ENCODE data around the gene TACC3.
"Not testable (repeated sequence)": the region's sequence is repeated elsewhere in the genome, so short reads cannot be mapped to it uniquely, and the experiment has no call there.

The TACC3 gene

GRCh38 chr4:1721003-1721665 is at the start of gene TACC3, which contains the start of gene TMEM129:
TACC3 (plus strand) TSS chr4:1721521; CDS start chr4:1723422, 1,901 bp downstream.
TMEM129 (minus strand) TSS chr4:1721323; CDS start chr4:1720837, 486 bp downstream.
- DNase-seq (ENCODE audit: low spot score), result peak; percentile 90

DNA sequence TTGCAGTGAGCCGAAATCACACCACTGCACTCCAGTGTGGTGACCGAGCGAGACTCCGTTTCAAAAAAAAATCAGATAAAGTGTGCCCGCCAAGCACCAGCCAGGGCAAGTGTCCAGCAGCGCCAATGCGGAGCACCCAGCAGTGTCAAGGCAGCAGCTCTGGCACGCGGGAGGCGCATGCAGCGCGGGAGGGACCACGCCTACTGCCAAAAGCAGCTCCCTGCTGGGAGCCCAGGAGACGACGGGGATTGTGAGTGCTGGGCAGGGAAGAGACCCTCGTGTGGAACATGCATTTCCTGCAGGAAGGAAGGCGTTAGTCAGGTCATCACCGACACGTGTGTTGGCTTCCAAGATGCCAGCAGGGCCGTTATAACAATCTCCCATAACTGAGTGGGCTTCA is 47.6 kb upstream of the TACC3 start:
- DNase-seq (ENCODE audit: low spot score), result no peak

DNA sequence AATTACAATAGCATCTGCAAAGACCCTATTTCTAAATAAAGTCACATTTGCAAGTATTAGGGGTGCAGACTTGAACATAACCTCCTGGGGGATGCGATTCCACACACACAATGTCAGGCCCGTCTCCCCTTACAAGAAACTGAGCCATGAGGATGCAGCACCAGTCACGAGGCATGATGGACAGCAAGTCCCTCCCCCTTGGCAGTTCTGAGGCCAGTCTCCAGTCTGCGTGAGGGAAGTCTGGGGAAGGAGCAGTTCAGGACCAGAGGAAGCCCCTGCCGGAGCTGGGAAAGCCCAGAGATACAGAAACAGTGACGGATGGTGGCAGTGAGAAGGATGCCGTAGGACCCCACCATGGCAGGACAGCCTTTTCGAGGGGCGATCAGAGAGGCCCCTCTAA is 46.6 kb upstream of the TACC3 start:
- DNase-seq (ENCODE audit: low spot score), result no peak

DNA sequence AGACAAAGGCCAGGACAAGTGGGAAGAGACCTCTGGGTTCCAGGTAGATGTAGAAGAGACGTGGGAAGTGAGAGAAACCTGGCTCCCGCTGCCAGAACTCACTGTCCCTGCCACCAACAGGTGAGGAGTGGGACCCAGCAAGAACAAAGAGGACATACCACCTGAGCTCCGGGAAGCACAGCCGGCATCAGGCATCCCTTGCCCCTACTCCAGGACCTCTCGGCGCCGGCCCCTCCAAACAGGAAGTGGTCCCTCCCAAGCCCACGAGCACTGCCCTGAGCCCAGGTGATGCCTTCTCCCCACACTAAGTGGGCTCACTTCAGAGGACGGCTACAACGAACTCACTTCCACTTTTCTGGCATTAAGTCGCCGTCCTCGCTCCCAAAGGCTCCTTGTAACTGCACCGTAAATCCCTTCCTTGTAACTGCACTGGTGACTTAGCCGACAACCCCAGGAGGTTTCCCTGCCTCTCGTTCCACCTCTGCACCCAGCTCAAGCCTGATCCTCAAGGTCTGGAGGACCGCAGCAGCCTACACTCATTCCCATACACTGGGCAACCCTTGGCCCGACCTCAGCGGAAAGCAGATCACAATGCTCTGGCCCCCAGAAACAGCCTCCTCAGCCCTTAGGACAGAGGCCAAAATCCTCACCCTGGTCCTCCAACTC is 46.1 kb upstream of the TACC3 start:
- DNase-seq (ENCODE audit: low spot score), result no peak

GRCh38 chr4:1675802-1676137 is 45.6 kb upstream of the TACC3 start:
- no peak for DNase-seq (ENCODE audit: low spot score)

DNA sequence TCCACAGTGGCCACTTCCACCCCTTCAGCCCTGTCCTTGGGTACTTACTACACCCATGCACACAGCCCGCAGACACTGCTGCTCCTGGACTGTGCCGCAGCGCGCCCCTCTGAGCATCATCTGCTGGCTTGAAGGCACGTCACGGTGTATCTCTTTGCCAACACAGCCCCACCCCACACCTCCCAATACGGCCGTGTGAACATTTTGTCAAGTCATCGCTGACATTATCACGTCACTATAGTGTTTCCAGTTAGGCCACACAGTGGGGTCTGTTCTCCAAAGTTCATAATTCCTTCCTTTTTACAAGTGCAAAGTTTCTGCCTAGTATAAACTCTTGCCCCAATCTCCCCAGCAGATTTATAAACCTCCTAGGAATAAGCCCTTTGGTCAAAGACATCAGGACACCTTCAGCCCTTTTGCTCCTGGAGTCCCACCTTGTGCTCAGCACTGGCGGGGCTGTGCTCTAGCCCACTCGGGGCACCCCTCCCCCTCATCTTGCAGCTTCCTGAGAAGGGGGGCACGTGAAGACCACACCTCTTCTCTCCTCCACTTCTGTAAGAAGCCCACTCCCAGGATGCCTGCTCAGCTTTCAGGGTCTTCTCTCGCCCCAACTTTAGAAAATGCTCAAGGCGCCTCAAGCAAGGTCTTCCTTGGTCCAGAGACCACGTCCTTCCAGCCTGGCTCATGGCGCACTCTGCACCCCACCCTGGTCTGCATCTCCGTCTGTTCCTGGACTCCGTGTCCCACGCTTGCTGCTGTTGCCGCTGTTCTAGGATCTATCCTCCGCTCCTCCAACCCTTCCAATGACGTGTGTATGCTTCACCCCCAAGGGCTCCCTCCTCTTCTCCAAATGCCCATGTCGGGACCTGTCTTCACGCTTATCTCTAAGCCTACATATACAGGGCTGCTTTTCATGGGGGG is 44.5 kb upstream of the TACC3 start:
- DNase-seq (ENCODE audit: low spot score), result peak; percentile 71

DNA sequence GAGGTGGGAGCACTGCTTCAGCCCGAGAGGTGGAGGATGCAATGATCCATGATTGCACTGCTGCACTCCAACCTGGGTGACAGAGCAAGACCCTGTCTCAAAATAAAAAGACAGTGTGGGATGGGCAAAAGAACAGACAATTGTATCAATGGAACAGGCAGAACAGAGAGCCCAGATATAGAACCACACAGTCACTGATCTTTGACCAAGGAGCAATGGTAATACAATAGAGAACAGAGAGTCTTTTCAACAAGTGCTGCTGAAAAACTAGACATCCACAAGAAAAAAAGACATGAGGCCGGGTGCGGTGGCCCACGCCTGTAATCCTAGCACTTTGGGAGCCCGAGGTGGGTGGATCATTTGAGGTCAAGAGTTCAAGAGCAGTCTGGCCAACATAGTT is 43.1 kb upstream of the TACC3 start:
- DNase-seq (ENCODE audit: low spot score), result no peak

DNA sequence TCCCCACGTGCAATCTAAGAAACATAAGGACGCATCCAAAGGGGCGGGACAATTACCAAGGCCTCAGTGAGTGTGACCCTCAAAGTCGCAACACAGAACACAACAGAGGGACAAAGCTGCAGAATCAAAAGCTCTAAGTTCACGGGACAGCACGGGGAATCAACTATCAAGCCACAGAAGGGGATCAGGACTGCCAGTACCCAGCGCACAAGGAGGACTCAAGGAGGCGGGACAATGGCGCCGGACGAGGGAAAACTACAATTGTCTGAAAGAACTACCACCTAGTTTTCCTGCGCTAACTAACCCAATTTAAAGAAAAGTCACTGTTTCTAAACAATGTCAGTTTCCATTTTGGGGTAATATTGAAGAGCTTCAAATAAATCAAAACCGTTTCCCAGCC is 38.5 kb upstream of the TACC3 start:
- DNase-seq (ENCODE audit: low spot score), result no peak

DNA sequence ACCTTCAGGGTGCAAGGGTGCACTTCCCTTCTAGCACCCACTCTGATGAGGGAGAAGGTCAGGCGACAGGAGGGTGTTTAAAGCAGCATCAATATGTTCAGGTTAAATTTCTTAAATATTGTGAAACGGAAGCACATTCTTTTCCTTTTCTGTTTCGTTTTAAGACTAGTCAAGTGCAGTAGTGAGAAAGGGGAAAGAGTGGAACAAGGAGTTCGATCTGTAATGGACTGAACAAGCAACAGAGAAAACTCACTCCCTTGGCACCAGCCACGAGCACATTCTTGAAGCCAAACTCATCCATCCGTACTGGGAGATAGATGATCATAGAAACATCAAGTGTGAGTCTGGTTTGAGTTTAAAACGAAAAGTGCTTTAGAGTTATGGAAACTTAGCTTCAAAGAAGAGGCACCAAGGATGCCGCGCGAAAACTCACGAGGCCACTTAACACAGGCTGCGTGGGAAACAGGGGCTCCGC is 38.0 kb upstream of the TACC3 start:
- no peak for DNase-seq (ENCODE audit: low spot score)

DNA sequence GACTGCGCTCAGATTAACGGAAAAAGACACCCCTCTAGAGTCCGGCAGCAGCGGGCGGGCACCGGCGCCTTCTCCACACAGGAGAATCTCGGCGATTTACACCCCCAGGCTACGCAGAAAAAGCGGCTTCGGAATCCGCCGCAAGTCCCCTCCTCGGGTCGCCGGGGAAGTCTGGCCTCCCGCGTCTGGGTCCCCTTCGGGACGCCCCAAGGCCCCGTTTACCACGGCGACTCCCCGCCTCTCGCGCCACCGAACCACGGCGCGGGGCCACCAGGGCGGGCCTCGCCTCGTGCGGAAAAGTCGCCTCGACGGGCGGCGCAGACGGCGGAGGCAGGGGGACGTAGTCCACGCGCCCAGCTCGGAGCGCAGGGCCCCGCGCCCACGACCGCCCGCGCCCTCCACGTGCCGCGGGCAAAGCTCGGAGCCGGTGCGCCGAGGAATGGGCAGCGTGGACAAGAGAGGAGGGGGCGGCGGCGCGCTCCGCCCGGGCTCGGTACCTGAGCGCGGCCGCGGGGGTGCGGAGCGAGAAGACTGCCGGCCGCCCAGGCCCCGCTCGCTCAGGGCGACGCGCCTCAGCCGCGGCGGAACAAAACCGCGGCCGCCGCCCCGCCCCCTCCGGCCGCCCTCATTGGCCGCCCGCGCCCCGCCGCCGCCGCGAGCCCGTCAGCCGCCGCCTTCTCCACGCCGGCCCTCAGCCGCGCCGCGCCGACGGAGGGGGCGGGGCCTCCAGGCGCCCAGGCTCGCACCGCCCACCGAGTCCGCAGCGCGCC is 37.4 kb upstream of the TACC3 start, which contains the start of gene FAM53A:
Gene FAM53A, minus strand, starts transcription at position 578 of the 770 bp plus-strand sequence. CDS start 15,572 bp downstream, outside the sequence.
- peak; percentile 90 for DNase-seq (ENCODE audit: low spot score)

DNA sequence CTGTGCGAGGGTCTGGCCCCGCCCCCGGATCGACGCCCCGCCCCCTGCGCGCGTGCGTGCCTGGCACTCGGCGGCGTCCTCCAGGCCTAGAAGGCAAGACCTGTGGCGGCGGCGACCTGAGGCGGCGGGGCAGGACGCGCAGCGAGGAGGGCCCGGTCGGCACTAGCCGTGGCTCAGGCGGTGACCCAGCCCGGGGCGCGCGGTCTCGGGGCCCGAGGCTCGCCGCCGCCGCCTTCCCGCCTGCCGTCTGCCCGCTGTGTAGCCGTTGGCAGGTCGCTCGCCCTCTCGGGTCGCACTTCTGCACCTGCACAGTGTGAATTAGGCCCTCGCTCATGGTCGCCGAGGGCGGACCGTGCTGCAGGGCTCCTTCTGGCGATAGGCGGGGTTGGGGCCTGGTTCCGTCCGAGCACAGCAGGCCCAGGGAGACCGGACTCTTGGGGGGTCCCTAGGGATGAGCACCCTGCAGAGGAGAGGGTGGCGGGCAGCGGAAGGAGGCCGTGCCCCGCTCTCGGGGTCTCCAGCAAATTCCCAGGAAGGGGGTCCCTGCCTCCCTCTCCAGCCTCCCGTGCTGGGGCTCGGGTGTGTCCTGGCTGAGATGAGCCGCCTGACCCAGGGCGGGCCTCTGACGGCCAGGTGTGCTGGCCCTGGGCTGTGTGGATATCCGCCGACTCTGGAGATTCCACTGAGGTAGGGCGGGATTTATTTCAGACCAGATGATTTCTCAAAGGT is 36.7 kb upstream of the TACC3 start:
- no peak for DNase-seq (ENCODE audit: low spot score)

DNA sequence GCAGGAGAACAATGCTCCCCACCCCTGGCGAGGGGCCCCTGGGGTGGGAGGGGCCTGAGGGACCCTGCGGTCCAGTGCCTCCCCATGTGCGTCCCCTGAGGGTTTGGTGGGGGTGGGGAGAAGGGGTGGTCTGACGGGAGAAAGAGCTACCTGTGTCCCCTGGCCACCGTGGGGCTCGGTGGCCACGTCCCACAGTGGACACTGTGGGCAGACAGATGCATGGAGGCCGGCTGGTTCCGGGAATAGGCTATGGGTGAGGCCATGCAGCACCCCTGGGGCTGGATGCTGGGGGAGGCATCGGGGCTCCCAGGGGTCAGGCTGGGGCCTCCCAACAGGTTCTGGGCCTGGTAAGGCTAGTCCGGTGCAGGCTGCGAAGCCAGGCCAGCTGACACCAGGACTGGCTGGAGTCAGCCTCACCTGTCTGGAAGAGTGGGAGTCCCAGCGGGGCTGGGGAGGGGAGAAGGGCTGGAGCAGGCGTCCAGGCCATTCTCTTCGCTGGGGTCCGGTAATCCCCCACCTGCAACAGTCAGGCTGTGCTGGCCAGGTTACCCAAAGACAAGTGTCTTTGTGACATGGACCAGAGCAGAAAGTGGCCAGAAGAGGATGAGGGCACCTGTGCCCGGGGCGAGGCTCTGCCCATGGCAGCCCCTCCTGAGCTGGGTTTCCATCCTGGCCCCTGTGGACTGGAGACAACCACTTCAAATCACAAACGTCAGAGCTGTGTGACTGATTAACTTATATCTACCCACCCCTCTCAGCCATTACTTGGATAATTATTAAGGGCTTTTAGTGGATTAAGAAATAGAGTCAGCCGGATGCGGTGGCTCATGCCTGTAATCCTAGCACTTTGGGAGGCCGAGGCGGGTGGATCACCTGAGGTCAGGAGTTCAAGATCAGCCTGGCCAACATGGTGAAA is 35.8 kb upstream of the TACC3 start:
- no peak for DNase-seq (ENCODE audit: low spot score)

GRCh38 chr4:1686440-1687036 is 34.8 kb upstream of the TACC3 start:
- DNase-seq (ENCODE audit: low spot score), result no peak

GRCh38 chr4:1690698-1691097 is 30.6 kb upstream of the TACC3 start:
- no peak for DNase-seq (ENCODE audit: low spot score)

DNA sequence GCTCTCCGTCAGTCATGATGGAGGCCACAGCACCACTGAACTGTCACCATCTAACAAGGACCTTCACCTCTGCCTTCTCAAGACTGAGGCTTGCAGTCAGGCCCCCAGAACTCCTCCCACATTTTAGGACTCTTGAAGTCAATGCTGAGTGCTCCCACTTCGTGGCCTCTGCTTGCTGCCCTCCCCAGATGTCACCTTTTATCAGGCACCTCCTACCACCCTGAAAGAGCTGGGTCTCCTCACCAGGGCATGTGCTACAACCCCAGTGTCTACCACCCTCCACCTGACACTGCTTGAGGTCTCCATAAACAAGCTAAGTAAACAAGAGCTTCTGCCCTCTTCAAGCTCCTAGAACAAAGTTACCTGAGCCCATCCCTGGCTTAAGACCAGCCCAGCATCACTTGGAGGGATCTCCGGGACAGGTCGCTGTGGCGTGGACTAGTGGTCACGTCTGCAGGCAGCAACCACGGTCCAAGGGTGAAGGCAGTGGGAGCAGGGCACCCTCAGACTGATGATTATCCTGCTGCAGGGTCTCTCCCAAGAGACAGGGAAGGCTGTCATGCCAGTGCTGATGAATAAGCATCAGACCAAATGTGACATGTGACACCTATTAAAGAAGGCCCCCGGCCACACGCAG is 29.5 kb upstream of the TACC3 start:
- DNase-seq (ENCODE audit: low spot score), result no peak

DNA sequence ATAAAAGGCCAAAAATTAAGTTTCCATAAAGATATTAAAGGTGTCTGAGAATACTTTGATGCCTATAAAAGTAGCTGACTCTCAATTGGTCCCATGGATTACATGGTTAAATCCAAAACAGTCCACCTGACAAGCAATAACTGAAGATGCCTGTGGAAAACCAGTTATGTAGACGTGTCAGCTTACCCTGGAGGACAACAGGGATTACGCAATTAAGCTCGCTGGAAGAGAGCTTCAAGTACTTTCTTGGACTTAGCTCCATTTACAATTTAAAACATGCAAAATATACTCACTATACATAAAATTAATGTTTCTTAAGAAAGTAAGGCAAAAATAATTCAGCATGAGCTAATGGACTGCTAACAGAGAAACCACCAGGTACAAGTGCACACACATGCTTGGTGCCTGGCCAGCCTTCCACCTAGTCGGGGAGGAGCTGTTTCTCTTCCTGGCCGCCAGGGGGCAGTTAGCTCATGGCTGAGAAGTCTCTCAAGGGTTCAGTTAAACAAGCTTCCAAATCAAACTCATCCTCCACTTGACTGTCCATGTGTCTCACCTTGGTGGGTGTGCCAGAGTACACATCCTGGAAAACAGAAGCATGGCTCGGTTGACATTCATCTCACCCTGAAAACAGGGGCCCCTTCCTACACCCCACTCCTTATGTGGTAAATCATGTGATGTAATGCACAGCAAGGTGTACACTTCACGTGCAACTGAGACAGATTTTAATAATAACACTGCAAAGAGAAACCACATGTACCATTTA is 28.0 kb upstream of the TACC3 start:
- DNase-seq (ENCODE audit: low spot score), result peak; percentile 85

GRCh38 chr4:1695913-1696312 is 25.4 kb upstream of the TACC3 start:
- DNase-seq (ENCODE audit: low spot score), result no peak

DNA sequence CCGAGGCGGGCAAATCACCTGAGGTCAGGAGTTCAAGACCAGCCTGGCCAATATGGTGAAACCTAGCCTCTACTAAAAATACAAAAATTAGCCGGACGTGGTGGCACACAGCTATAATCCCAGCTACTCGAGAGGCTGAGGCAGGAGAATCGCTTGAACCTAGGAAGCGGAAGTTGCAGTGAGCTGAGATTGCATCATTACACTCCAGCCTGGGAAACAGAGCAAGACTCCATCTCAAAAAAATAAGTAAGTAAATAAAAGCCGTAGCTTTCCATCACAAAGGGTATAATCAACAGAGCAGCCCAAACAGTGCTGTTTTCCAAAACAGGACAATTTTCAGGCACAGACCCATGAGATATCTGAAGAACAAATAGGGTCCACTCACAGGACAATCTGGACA is 19.6 kb upstream of the TACC3 start:
- DNase-seq (ENCODE audit: low spot score), result not testable (repeated sequence)

Measured in hematopoietic multipotent progenitor cell treated with erythropoietin and hydrocortisone succinate and interleukin-3 and kit ligand, for 17 days (in vitro differentiated cells).